ENCODE measurements around the gene KCNF1.

KCNF1 gene

GRCh38 chr2:10889651-10890215, 22.0 kb upstream of the KCNF1 start:
- H3K4me1 Mint-ChIP-seq (ENCODE audit: low read depth): no peaks in the 10 kb centered on the region
- no peaks in the 10 kb centered on the region for H3K9me3 Mint-ChIP-seq
- no peak overlapping the region for H3K27ac Mint-ChIP-seq
- peaks cover 4% of the 10 kb centered on the region for H3K27me3 Mint-ChIP-seq (ENCODE audit: low read depth)
- no peak overlapping the region for H3K4me3 Mint-ChIP-seq
- no peak for DNase-seq (ENCODE audit: low spot score)
- H3K36me3 Mint-ChIP-seq (ENCODE audit: low read depth): no peaks in the 10 kb centered on the region

- H3K4me1 Mint-ChIP-seq (ENCODE audit: low read depth): no peaks in the 10 kb centered on the region
- peaks cover 4% of the 10 kb centered on the region for H3K27me3 Mint-ChIP-seq (ENCODE audit: low read depth)
- DNase-seq (ENCODE audit: low spot score): no peak
- H3K4me3 Mint-ChIP-seq: no peak overlapping the region
- no peaks in the 10 kb centered on the region for H3K36me3 Mint-ChIP-seq (ENCODE audit: low read depth)
- no peaks in the 10 kb centered on the region for H3K9me3 Mint-ChIP-seq
- no peak overlapping the region for H3K27ac Mint-ChIP-seq
Measured at GRCh38 chr2:10890706-10891270, 20.9 kb upstream of the KCNF1 start.

GRCh38 chr2:10891390-10891789, 20.3 kb upstream of the KCNF1 start:
- Mint-ChIP-seq H3K4me1 (ENCODE audit: low read depth) (no peaks in the 10 kb centered on the region), H3K4me3 (no peak overlapping the region), H3K27me3 (ENCODE audit: low read depth) (peaks cover 4% of the 10 kb centered on the region), H3K36me3 (ENCODE audit: low read depth) (no peaks in the 10 kb centered on the region), H3K9me3 (no peaks in the 10 kb centered on the region), H3K27ac (no peak overlapping the region)
- DNase-seq (ENCODE audit: low spot score): no peak

GRCh38 chr2:10891848-10892247, 19.9 kb upstream of the KCNF1 start:
- Mint-ChIP-seq H3K4me1 (ENCODE audit: low read depth) (no peaks in the 10 kb centered on the region), H3K36me3 (ENCODE audit: low read depth) (no peaks in the 10 kb centered on the region), H3K4me3 (no peak overlapping the region), H3K9me3 (no peaks in the 10 kb centered on the region), H3K27me3 (ENCODE audit: low read depth) (peaks cover 4% of the 10 kb centered on the region), H3K27ac (no peak overlapping the region)
- DNase-seq (ENCODE audit: low spot score): no peak

- DNase-seq (ENCODE audit: low spot score): no peak
- peaks cover 4% of the 10 kb centered on the region for H3K27me3 Mint-ChIP-seq (ENCODE audit: low read depth)
- H3K27ac Mint-ChIP-seq: no peak overlapping the region
- H3K4me3 Mint-ChIP-seq: no peak overlapping the region
- H3K36me3 Mint-ChIP-seq (ENCODE audit: low read depth): no peaks in the 10 kb centered on the region
- no peaks in the 10 kb centered on the region for H3K4me1 Mint-ChIP-seq (ENCODE audit: low read depth)
- no peaks in the 10 kb centered on the region for H3K9me3 Mint-ChIP-seq
Measured at GRCh38 chr2:10892316-10892715, 19.4 kb upstream of the KCNF1 start.

- Mint-ChIP-seq H3K36me3 (ENCODE audit: low read depth) (no peaks in the 10 kb centered on the region), H3K4me3 (no peak overlapping the region), H3K27ac (no peak overlapping the region), H3K9me3 (no peaks in the 10 kb centered on the region), H3K4me1 (ENCODE audit: low read depth) (no peaks in the 10 kb centered on the region), H3K27me3 (ENCODE audit: low read depth) (peaks cover 6% of the 10 kb centered on the region)
- no peak for DNase-seq (ENCODE audit: low spot score)
Measured at GRCh38 chr2:10892796-10893350, 18.9 kb upstream of the KCNF1 start.

GRCh38 chr2:10894264-10894935, 17.3 kb upstream of the KCNF1 start:
- Mint-ChIP-seq H3K27ac (no peak overlapping the region), H3K36me3 (ENCODE audit: low read depth) (no peaks in the 10 kb centered on the region), H3K9me3 (no peaks in the 10 kb centered on the region), H3K4me1 (ENCODE audit: low read depth) (no peaks in the 10 kb centered on the region), H3K4me3 (no peak overlapping the region), H3K27me3 (ENCODE audit: low read depth) (peaks cover 17% of the 10 kb centered on the region)
- no peak for DNase-seq (ENCODE audit: low spot score)

- Mint-ChIP-seq H3K27ac (no peak overlapping the region), H3K9me3 (no peaks in the 10 kb centered on the region), H3K4me1 (ENCODE audit: low read depth) (no peaks in the 10 kb centered on the region), H3K4me3 (no peak overlapping the region), H3K27me3 (ENCODE audit: low read depth) (peaks cover 20% of the 10 kb centered on the region), H3K36me3 (ENCODE audit: low read depth) (no peaks in the 10 kb centered on the region)
- DNase-seq (ENCODE audit: low spot score): no peak
Measured at GRCh38 chr2:10895231-10895630, 16.5 kb upstream of the KCNF1 start.

- Mint-ChIP-seq H3K4me3 (no peak overlapping the region), H3K36me3 (ENCODE audit: low read depth) (no peaks in the 10 kb centered on the region), H3K4me1 (ENCODE audit: low read depth) (no peaks in the 10 kb centered on the region), H3K27ac (no peak overlapping the region), H3K27me3 (ENCODE audit: low read depth) (peaks cover 19% of the 10 kb centered on the region), H3K9me3 (no peaks in the 10 kb centered on the region)
- no peak for DNase-seq (ENCODE audit: low spot score)
Measured at GRCh38 chr2:10897956-10898355, 13.8 kb upstream of the KCNF1 start.

GRCh38 chr2:10900216-10901109, 11.3 kb upstream of the KCNF1 start:
- DNase-seq (ENCODE audit: low spot score): no peak

GRCh38 chr2:10901160-10901939, 10.4 kb upstream of the KCNF1 start:
- no peak overlapping the region for H3K4me3 Mint-ChIP-seq
- peaks cover 19% of the 10 kb centered on the region for H3K27me3 Mint-ChIP-seq (ENCODE audit: low read depth)
- no peaks in the 10 kb centered on the region for H3K9me3 Mint-ChIP-seq
- DNase-seq (ENCODE audit: low spot score): no peak
- H3K4me1 Mint-ChIP-seq (ENCODE audit: low read depth): no peaks in the 10 kb centered on the region
- no peak overlapping the region for H3K27ac Mint-ChIP-seq
- no peaks in the 10 kb centered on the region for H3K36me3 Mint-ChIP-seq (ENCODE audit: low read depth)

More at GRCh38 chr2:10900216-10901109, 11.3 kb upstream of the KCNF1 start:
- peaks cover 19% of the 10 kb centered on the region for H3K27me3 Mint-ChIP-seq (ENCODE audit: low read depth)
- no peaks in the 10 kb centered on the region for H3K4me1 Mint-ChIP-seq (ENCODE audit: low read depth)
- H3K27ac Mint-ChIP-seq: no peak overlapping the region
- no peaks in the 10 kb centered on the region for H3K36me3 Mint-ChIP-seq (ENCODE audit: low read depth)
- H3K4me3 Mint-ChIP-seq: no peak overlapping the region
- no peaks in the 10 kb centered on the region for H3K9me3 Mint-ChIP-seq

GRCh38 chr2:10903861-10904210, 7.9 kb upstream of the KCNF1 start:
- Mint-ChIP-seq H3K27me3 (ENCODE audit: low read depth) (peaks cover 14% of the 10 kb centered on the region), H3K9me3 (no peaks in the 10 kb centered on the region), H3K27ac (no peak overlapping the region), H3K4me3 (no peak overlapping the region), H3K36me3 (ENCODE audit: low read depth) (no peaks in the 10 kb centered on the region), H3K4me1 (ENCODE audit: low read depth) (no peaks in the 10 kb centered on the region)
- DNase-seq (ENCODE audit: low spot score): no peak

- Mint-ChIP-seq H3K27me3 (ENCODE audit: low read depth) (peaks cover 13% of the 10 kb centered on the region), H3K9me3 (no peaks in the 10 kb centered on the region), H3K4me3 (no peak overlapping the region), H3K4me1 (ENCODE audit: low read depth) (no peaks in the 10 kb centered on the region), H3K36me3 (ENCODE audit: low read depth) (no peaks in the 10 kb centered on the region), H3K27ac (no peak overlapping the region)
- no peak for DNase-seq (ENCODE audit: low spot score)
Measured at GRCh38 chr2:10904455-10904854, 7.3 kb upstream of the KCNF1 start.

Data from T-helper 2 cell treated with Interferon-gamma antibody and Interleukin-4, amounts not matched to agents 5 μg/mL and 100 μg/mL, for 36 hours (primary cell).